ENCODE data around the gene TTC7B. TPM values are rescaled to one million over a fixed set of nuclear protein-coding genes. Genes with fewer than 3 reads are reported as not detected.

The TTC7B gene
- total and polyA plus RNA-seq, 4 donors, result 23.1 to 85.0 (median 54.6) TPM

DNA sequence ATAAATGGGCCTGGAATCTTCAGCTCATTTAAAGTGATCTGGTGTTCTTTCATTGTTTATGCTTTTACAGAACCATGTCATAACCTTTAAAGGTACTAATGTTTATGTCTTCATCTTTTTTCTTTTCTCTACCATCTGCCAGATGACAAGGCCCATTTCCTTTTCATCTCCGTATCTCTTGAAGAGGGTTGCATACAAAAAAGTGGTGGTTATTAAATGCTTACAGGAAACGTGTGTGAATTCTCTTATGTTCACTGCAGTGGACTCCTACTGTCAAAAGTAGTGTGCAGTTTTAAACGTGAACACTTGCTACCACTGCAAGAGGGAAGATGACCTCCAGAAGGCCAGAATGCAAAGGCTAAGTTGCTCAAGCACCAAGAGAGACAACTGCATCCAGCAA lies 91.4 kb downstream of the TTC7B start:
- Histone ChIP-seq H3K27ac (ENCODE audit: low read depth, low read length) (no peak overlapping the region), H3K36me3 (ENCODE audit: control insufficient read depth, insufficient read depth, low read length) (peaks cover 7% of the 10 kb centered on the region), H3K4me1 (ENCODE audit: control insufficient read depth, insufficient read depth, low read length) (peaks cover 23% of the 10 kb centered on the region), H3K27me3 (ENCODE audit: control insufficient read depth, insufficient read depth, low read length) (no peaks in the 10 kb centered on the region), H3K4me3 (ENCODE audit: low read depth, low read length) (no peak overlapping the region), H3K9me3 (ENCODE audit: control insufficient read depth, insufficient read depth, low read length) (no peaks in the 10 kb centered on the region)
- WGBS (ENCODE audit: insufficient coverage), result 83% methylated on average over 1 of the region's 3 CpGs
- DNase-seq (ENCODE audit: low read depth in 4 of 6, low spot score in 6 of 6), result no peak

DNA sequence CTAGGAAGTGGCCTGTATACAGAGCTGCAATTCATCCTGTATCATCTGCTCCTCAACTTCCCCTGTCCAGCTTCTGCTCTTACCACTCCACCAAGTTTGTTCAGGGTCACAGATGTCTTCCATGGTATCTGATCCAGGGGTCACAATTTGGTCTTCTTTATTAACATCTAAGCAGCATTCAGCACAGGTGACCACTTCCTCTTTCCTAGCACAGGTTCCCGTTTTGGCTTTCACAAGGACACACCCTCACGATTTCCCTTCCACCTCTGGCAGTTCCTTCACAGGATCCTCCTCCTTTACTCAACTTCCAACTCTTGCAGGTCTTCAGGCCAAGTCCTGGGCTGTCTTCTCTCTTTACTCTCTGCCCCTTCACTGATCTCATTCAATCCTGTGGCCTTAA lies 93.6 kb downstream of the TTC7B start:
- Histone ChIP-seq H3K27me3 (ENCODE audit: control insufficient read depth, insufficient read depth, low read length) (no peaks in the 10 kb centered on the region), H3K27ac (ENCODE audit: low read depth, low read length) (no peak overlapping the region), H3K4me1 (ENCODE audit: control insufficient read depth, insufficient read depth, low read length) (peaks cover 14% of the 10 kb centered on the region), H3K36me3 (ENCODE audit: control insufficient read depth, insufficient read depth, low read length) (peaks cover 3% of the 10 kb centered on the region), H3K9me3 (ENCODE audit: control insufficient read depth, insufficient read depth, low read length) (no peaks in the 10 kb centered on the region), H3K4me3 (ENCODE audit: low read depth, low read length) (no peak overlapping the region)
- WGBS (ENCODE audit: insufficient coverage), result 90% methylated on average over 2 of the region's 2 CpGs
- DNase-seq (ENCODE audit: low read depth in 4 of 6, low spot score in 6 of 6), result no peak

GRCh38 chr14:90721619-90722305 lies 94.5 kb downstream of the TTC7B start:
- Histone ChIP-seq H3K9me3 (ENCODE audit: control insufficient read depth, insufficient read depth, low read length) (no peaks in the 10 kb centered on the region), H3K27me3 (ENCODE audit: control insufficient read depth, insufficient read depth, low read length) (no peaks in the 10 kb centered on the region), H3K36me3 (ENCODE audit: control insufficient read depth, insufficient read depth, low read length) (peaks cover 3% of the 10 kb centered on the region), H3K27ac (ENCODE audit: low read depth, low read length) (no peak overlapping the region), H3K4me3 (ENCODE audit: low read depth, low read length) (no peak overlapping the region), H3K4me1 (ENCODE audit: control insufficient read depth, insufficient read depth, low read length) (peaks cover 11% of the 10 kb centered on the region)
- no peak for DNase-seq (ENCODE audit: low read depth in 4 of 6, low spot score in 6 of 6)
- WGBS (ENCODE audit: insufficient coverage), result 99% methylated on average over 9 of the region's 10 CpGs

DNA sequence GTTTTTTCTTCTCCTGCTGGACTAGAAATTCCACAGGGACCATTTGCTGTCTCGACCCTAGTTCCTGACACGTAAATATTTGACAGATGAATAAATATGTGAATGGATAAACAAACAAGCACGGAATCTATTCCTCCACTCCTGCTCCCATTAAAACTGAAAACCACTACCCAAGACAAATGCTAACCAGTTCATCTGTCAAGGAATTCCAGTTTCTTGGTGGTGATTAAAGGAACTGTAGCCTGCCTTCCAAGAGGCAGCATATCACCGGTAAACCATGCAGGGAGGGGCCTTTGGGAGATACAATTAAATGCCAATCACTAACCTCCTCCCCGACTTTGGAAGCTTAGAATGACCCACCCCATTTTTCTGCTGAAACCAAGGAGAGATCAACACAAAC lies 95.4 kb downstream of the TTC7B start:
- Histone ChIP-seq H3K27me3 (ENCODE audit: control insufficient read depth, insufficient read depth, low read length) (no peaks in the 10 kb centered on the region), H3K36me3 (ENCODE audit: control insufficient read depth, insufficient read depth, low read length) (peaks cover 3% of the 10 kb centered on the region), H3K4me3 (ENCODE audit: low read depth, low read length) (no peak overlapping the region), H3K9me3 (ENCODE audit: control insufficient read depth, insufficient read depth, low read length) (no peaks in the 10 kb centered on the region), H3K27ac (ENCODE audit: low read depth, low read length) (no peak overlapping the region), H3K4me1 (ENCODE audit: control insufficient read depth, insufficient read depth, low read length) (peaks cover 2% of the 10 kb centered on the region)
- no peak for DNase-seq (ENCODE audit: low read depth in 4 of 6, low spot score in 6 of 6)
- WGBS (ENCODE audit: insufficient coverage), result no CpG with 5 or more reads among the region's 5 CpGs

DNA sequence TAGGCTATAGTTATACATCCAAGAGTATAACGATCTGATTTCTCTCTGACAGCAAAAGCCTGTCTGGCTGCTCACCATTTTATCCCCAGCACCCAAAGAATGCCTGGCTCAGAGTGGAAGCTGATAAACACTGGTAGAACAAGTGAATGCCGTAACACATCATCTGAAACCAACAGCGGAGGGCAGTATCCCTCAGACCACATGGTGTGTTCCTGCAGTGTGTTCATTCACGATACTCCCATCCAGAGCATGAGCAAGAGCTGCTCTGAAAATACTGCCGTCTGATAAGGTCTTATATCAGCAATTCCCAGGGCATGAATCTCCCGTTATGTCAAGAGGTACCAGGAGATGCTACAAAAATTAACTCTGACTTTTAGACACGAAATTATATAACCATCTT lies 95.9 kb downstream of the TTC7B start:
- Histone ChIP-seq H3K27ac (ENCODE audit: low read depth, low read length) (no peak overlapping the region), H3K36me3 (ENCODE audit: control insufficient read depth, insufficient read depth, low read length) (peaks cover 3% of the 10 kb centered on the region), H3K9me3 (ENCODE audit: control insufficient read depth, insufficient read depth, low read length) (no peaks in the 10 kb centered on the region), H3K4me3 (ENCODE audit: low read depth, low read length) (no peak overlapping the region), H3K4me1 (ENCODE audit: control insufficient read depth, insufficient read depth, low read length) (no peaks in the 10 kb centered on the region), H3K27me3 (ENCODE audit: control insufficient read depth, insufficient read depth, low read length) (no peaks in the 10 kb centered on the region)
- 73% methylated on average over 5 of the region's 7 CpGs for WGBS (ENCODE audit: insufficient coverage)
- DNase-seq (ENCODE audit: low read depth in 4 of 6, low spot score in 6 of 6), result peak in 1 of 6 donors; percentile 56

DNA sequence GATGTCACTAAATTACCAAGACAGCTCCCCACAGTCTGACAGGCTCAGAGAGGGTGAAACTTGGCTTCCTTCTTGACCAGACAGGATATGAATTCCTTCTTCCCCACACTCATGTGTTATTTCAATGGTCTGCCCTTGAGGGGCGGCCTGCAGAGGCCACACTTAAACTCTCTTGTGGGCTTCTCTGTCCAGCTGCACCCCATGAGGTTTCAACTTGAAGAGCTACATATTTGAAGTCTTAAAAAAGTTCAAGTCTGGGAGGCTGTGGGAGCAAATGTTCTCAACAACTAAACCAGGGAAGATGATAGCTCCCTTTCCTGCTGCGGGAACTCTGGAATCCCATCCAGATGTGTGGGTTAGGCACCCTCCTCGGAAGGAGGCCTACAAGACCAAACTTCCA lies 98.3 kb downstream of the TTC7B start:
- 62% methylated on average over 3 of the region's 3 CpGs for WGBS (ENCODE audit: insufficient coverage)
- no peaks in the 10 kb centered on the region for H3K9me3 ChIP-seq (ENCODE audit: control insufficient read depth, insufficient read depth, low read length)

GRCh38 chr14:90715993-90716392 lies 100.2 kb downstream of the TTC7B start:
- 77% methylated on average over 4 of the region's 4 CpGs for WGBS (ENCODE audit: insufficient coverage)
- no peak for DNase-seq (ENCODE audit: low read depth in 4 of 6, low spot score in 6 of 6)

More for the DNA sequence above, 98.3 kb downstream of the TTC7B start:
- H3K4me3 ChIP-seq (ENCODE audit: low read depth, low read length), result no peak overlapping the region
- H3K4me1 ChIP-seq (ENCODE audit: control insufficient read depth, insufficient read depth, low read length), result no peaks in the 10 kb centered on the region
- no peaks in the 10 kb centered on the region for H3K27me3 ChIP-seq (ENCODE audit: control insufficient read depth, insufficient read depth, low read length)
- peak in 1 of 6 donors; percentile 30 for DNase-seq (ENCODE audit: low read depth in 4 of 6, low spot score in 6 of 6)
- peaks cover 8% of the 10 kb centered on the region for H3K36me3 ChIP-seq (ENCODE audit: control insufficient read depth, insufficient read depth, low read length)
- H3K27ac ChIP-seq (ENCODE audit: low read depth, low read length), result peak overlapping the region; percentile 38

GRCh38 chr14:90715495-90715894 lies 100.7 kb downstream of the TTC7B start:
- WGBS (ENCODE audit: insufficient coverage), result 91% methylated on average over 2 of the region's 2 CpGs
- Histone ChIP-seq H3K27ac (ENCODE audit: low read depth, low read length) (no peak overlapping the region), H3K4me1 (ENCODE audit: control insufficient read depth, insufficient read depth, low read length) (no peaks in the 10 kb centered on the region), H3K4me3 (ENCODE audit: low read depth, low read length) (no peak overlapping the region), H3K27me3 (ENCODE audit: control insufficient read depth, insufficient read depth, low read length) (no peaks in the 10 kb centered on the region), H3K36me3 (ENCODE audit: control insufficient read depth, insufficient read depth, low read length) (peaks cover 5% of the 10 kb centered on the region), H3K9me3 (ENCODE audit: control insufficient read depth, insufficient read depth, low read length) (no peaks in the 10 kb centered on the region)
- no peak for DNase-seq (ENCODE audit: low read depth in 4 of 6, low spot score in 6 of 6)

More at GRCh38 chr14:90715993-90716392, 100.2 kb downstream of the TTC7B start:
- H3K36me3 ChIP-seq (ENCODE audit: control insufficient read depth, insufficient read depth, low read length), result peaks cover 5% of the 10 kb centered on the region
- no peaks in the 10 kb centered on the region for H3K27me3 ChIP-seq (ENCODE audit: control insufficient read depth, insufficient read depth, low read length)
- H3K4me3 ChIP-seq (ENCODE audit: low read depth, low read length), result no peak overlapping the region
- H3K27ac ChIP-seq (ENCODE audit: low read depth, low read length), result no peak overlapping the region
- H3K4me1 ChIP-seq (ENCODE audit: control insufficient read depth, insufficient read depth, low read length), result no peaks in the 10 kb centered on the region
- H3K9me3 ChIP-seq (ENCODE audit: control insufficient read depth, insufficient read depth, low read length), result no peaks in the 10 kb centered on the region

GRCh38 chr14:90714811-90715210 lies 101.4 kb downstream of the TTC7B start:
- Histone ChIP-seq H3K9me3 (ENCODE audit: control insufficient read depth, insufficient read depth, low read length) (no peaks in the 10 kb centered on the region), H3K27ac (ENCODE audit: low read depth, low read length) (no peak overlapping the region), H3K36me3 (ENCODE audit: control insufficient read depth, insufficient read depth, low read length) (peaks cover 5% of the 10 kb centered on the region), H3K27me3 (ENCODE audit: control insufficient read depth, insufficient read depth, low read length) (no peaks in the 10 kb centered on the region), H3K4me1 (ENCODE audit: control insufficient read depth, insufficient read depth, low read length) (no peaks in the 10 kb centered on the region), H3K4me3 (ENCODE audit: low read depth, low read length) (no peak overlapping the region)
- 86% methylated on average over 1 of the region's 1 CpG for WGBS (ENCODE audit: insufficient coverage)
- DNase-seq (ENCODE audit: low read depth in 4 of 6, low spot score in 6 of 6), result no peak

GRCh38 chr14:90704738-90705392 lies 111.4 kb downstream of the TTC7B start:
- WGBS (ENCODE audit: insufficient coverage), result 93% methylated on average over 3 of the region's 9 CpGs
- Histone ChIP-seq H3K9me3 (ENCODE audit: control insufficient read depth, insufficient read depth, low read length) (no peaks in the 10 kb centered on the region), H3K4me3 (ENCODE audit: low read depth, low read length) (no peak overlapping the region), H3K27me3 (ENCODE audit: control insufficient read depth, insufficient read depth, low read length) (no peaks in the 10 kb centered on the region), H3K36me3 (ENCODE audit: control insufficient read depth, insufficient read depth, low read length) (no peaks in the 10 kb centered on the region), H3K27ac (ENCODE audit: low read depth, low read length) (peak overlapping the region; percentile 67), H3K4me1 (ENCODE audit: control insufficient read depth, insufficient read depth, low read length) (peaks cover 12% of the 10 kb centered on the region)
- DNase-seq (ENCODE audit: low read depth in 4 of 6, low spot score in 6 of 6), result peak in 2 of 6 donors; percentile 43 to 50
